H1 (cell line): ENCODE results near the gene ASPA. TPM values are rescaled to one million over a fixed set of nuclear protein-coding genes. Genes with fewer than 3 reads are reported as not detected.

ENCODE experiments used
- CTCF ChIA-PET: fragments of 300-600 bp; sonication (Branson Sonifier 250); formaldehyde crosslinking; loops from one replicate; lab custom pipeline; 2021; ENCODE audit not compliant: partially characterized antibody; lab: Charles Lee
- POLR2A ChIA-PET: fragments of 300-600 bp; sonication (Branson Sonifier 250); formaldehyde crosslinking; loops from one replicate; lab custom pipeline; 2021; ENCODE audit warnings: inconsistent platforms; ENCODE audit not compliant: partially characterized antibody; lab: Charles Lee
- DNase-seq, 2 experiments: peaks; one replicate each; pipeline versions ENCODE4 v3.0.0 to v3.0.0-alpha.2; 2010 to 2022; ENCODE audit warnings: low spot score in 2 of 2, low read depth in 1 of 2, mixed read lengths in 1 of 2
- FAIRE-seq: peaks from 2 replicates; lab custom pipeline; 2011; peaks lifted over from hg19 to GRCh38; lab: Jason Lieb, UNC
- H2AFZ ChIP-seq: 2 replicates; pipeline ENCODE4 v1.8.1; 2012; ENCODE audit warnings: low read length, inconsistent platforms
- H2AK5ac ChIP-seq: 2 replicates; pipeline ENCODE4 v1.6.1; 2013; ENCODE audit warnings: low read depth, low read length
- H2BK120ac ChIP-seq: replicated peaks from 2 replicates; pipeline ENCODE3; 2013; ENCODE audit warnings: low read depth, low read length, inconsistent platforms
- H2BK12ac ChIP-seq: 2 replicates; pipeline ENCODE4 v1.6.1; 2013; ENCODE audit warnings: low read depth, low read length
- H2BK15ac ChIP-seq: 2 replicates; pipeline ENCODE4 v1.6.1; 2013; ENCODE audit warnings: low read length
- H2BK20ac ChIP-seq: 2 replicates; pipeline ENCODE4 v1.6.1; 2013; ENCODE audit warnings: low read length
- H2BK5ac ChIP-seq: 2 replicates; pipeline ENCODE4 v1.6.1; 2013; ENCODE audit warnings: low read depth, low read length
- H3K14ac ChIP-seq: 2 replicates; pipeline ENCODE4 v1.6.1; 2013; ENCODE audit warnings: inconsistent platforms; ENCODE audit not compliant: insufficient read length
- H3K18ac ChIP-seq: 2 replicates; pipeline ENCODE4 v1.6.1; 2013; ENCODE audit warnings: low read length; ENCODE audit errors: extremely low read depth
- H3K23ac ChIP-seq: 2 replicates; pipeline ENCODE4 v1.6.1; 2013; ENCODE audit warnings: inconsistent platforms; ENCODE audit not compliant: insufficient read length
- H3K23me2 ChIP-seq: 2 replicates; pipeline ENCODE4 v1.6.1; 2013; ENCODE audit warnings: low read depth, low read length
- H3K27ac ChIP-seq: 2 replicates; pipeline ENCODE4 v1.6.1; 2011; ENCODE audit warnings: low read depth, low read length, inconsistent platforms
- H3K27me3 ChIP-seq, 4 experiments: replicated peaks in 1 of 4; 1 replicate in 1 of 4; 2 replicates in 3 of 4; pipeline versions ENCODE4 v1.6.1 to v1.8.1; 2011 to 2013; ENCODE audit warnings: low read length in 3 of 4, mild to moderate bottlenecking in 3 of 4, inconsistent platforms in 2 of 4, mixed read lengths in 2 of 4, moderate library complexity in 1 of 4; ENCODE audit not compliant: control insufficient read depth in 3 of 4, insufficient read depth in 3 of 4; ENCODE audit errors: extremely low read depth in 1 of 4
- H3K36me3 ChIP-seq, 4 experiments: 2 replicates each; pipeline versions ENCODE4 v1.6.1 to v1.8.1; 2011 to 2013; ENCODE audit warnings: mild to moderate bottlenecking in 4 of 4, low read length in 3 of 4, moderate library complexity in 2 of 4, control low read depth in 1 of 4, inconsistent platforms in 1 of 4; ENCODE audit not compliant: insufficient read depth in 4 of 4, control insufficient read depth in 2 of 4
- H3K4ac ChIP-seq: replicated peaks from 2 replicates; pipeline ENCODE3; 2013; ENCODE audit warnings: low read length, low read depth, mixed read lengths, inconsistent platforms; ENCODE audit not compliant: insufficient read length
- H3K4me1 ChIP-seq, 4 experiments: replicated peaks in 1 of 4; 1 replicate in 1 of 4; 2 replicates in 3 of 4; pipeline versions ENCODE4 v1.6.1 to v1.8.1; 2011 to 2013; ENCODE audit warnings: low read length in 3 of 4, inconsistent platforms in 2 of 4, mixed read lengths in 1 of 4; ENCODE audit not compliant: insufficient read depth in 4 of 4, control insufficient read depth in 3 of 4
- H3K4me2 ChIP-seq, 2 experiments: 2 replicates each; pipeline versions ENCODE4 v1.6.1 to v1.8.1; 2011 to 2013; ENCODE audit warnings: low read depth in 2 of 2, low read length in 2 of 2, control low read depth in 1 of 2, inconsistent platforms in 1 of 2, mild to moderate bottlenecking in 1 of 2; ENCODE audit not compliant: insufficient read depth in 1 of 2
- H3K4me3 ChIP-seq, 4 experiments: fragments of 200-600, 300-600 bp in 1 of 4; sonication (generic), shearing (Covaris generic), sonication (Bioruptor Twin) in 1 of 4; 2 replicates each; pipeline versions ENCODE4 v1.5.1 to v1.8.1; 2011 to 2016; ENCODE audit warnings: low read length in 4 of 4, low read depth in 3 of 4, control low read depth in 2 of 4, inconsistent platforms in 2 of 4, mild to moderate bottlenecking in 2 of 4, mixed read lengths in 1 of 4, moderate library complexity in 1 of 4; ENCODE audit not compliant: insufficient read depth in 2 of 4; ENCODE audit errors: extremely low read depth in 1 of 4
- H3K56ac ChIP-seq: replicated peaks from 2 replicates; pipeline ENCODE3; 2013; ENCODE audit warnings: low read depth, mild to moderate bottlenecking, mixed read lengths, low read length, inconsistent platforms; ENCODE audit not compliant: insufficient read length
- H3K79me1 ChIP-seq: 2 replicates; pipeline ENCODE4 v1.6.1; 2013; ENCODE audit warnings: low read depth, low read length, control low read depth
- H3K79me2 ChIP-seq, 2 experiments: 2 replicates each; pipeline versions ENCODE4 v1.6.1 to v1.8.1; 2012 to 2013; ENCODE audit warnings: low read length in 2 of 2, mild to moderate bottlenecking in 2 of 2, inconsistent platforms in 1 of 2; ENCODE audit not compliant: insufficient read depth in 2 of 2, control insufficient read depth in 1 of 2
- H3K9ac ChIP-seq, 4 experiments: replicated peaks in 1 of 4; 1 replicate in 1 of 4; 2 replicates in 3 of 4; pipeline versions ENCODE4 v1.6.1 to v1.8.1; 2011 to 2013; ENCODE audit warnings: low read depth in 3 of 4, low read length in 3 of 4, control low read depth in 2 of 4, mild to moderate bottlenecking in 2 of 4, moderate library complexity in 2 of 4, inconsistent platforms in 1 of 4; ENCODE audit errors: extremely low read depth in 1 of 4
- H3K9me3 ChIP-seq, 2 experiments: 2 replicates each; pipeline versions ENCODE4 v1.6.1 to v1.8.1; 2012 to 2013; ENCODE audit warnings: mild to moderate bottlenecking in 2 of 2, moderate library complexity in 2 of 2, control low read depth in 1 of 2, inconsistent platforms in 1 of 2, low read depth in 1 of 2, low read length in 1 of 2, mixed read lengths in 1 of 2; ENCODE audit not compliant: insufficient read depth in 2 of 2
- H4K20me1 ChIP-seq, 2 experiments: replicated peaks in 1 of 2; 2 replicates each; pipeline versions ENCODE3 to v1.8.1; 2011 to 2013; ENCODE audit warnings: inconsistent platforms in 2 of 2, low read length in 2 of 2, mild to moderate bottlenecking in 1 of 2; ENCODE audit not compliant: insufficient read depth in 2 of 2, control insufficient read depth in 1 of 2
- H4K5ac ChIP-seq: 2 replicates; pipeline ENCODE4 v1.6.1; 2013; ENCODE audit warnings: low read length, low read depth, mixed read lengths, inconsistent platforms; ENCODE audit not compliant: insufficient read length
- H4K8ac ChIP-seq: 2 replicates; pipeline ENCODE4 v1.8.0; 2013; ENCODE audit warnings: mild to moderate bottlenecking, moderate library complexity, low read length, inconsistent platforms; ENCODE audit not compliant: insufficient read depth; ENCODE audit errors: extremely low read depth
- H4K91ac ChIP-seq: replicated peaks from 2 replicates; pipeline ENCODE3; 2013; ENCODE audit warnings: low read length, mixed read lengths, inconsistent platforms; ENCODE audit not compliant: insufficient read length
- NANOG ChIP-seq: IDR thresholded peaks from 2 replicates; pipeline ENCODE4 v1.6.1; 2011; ENCODE audit warnings: low read length, low read depth, mild to moderate bottlenecking, inconsistent platforms; ENCODE audit not compliant: insufficient read depth, poor library complexity, severe bottlenecking
- POLR2AphosphoS5 ChIP-seq: IDR thresholded peaks from 2 replicates; pipeline ENCODE4 v1.6.1; 2011; ENCODE audit warnings: low read depth, low read length
- POU5F1 ChIP-seq: IDR thresholded peaks from 2 replicates; pipeline ENCODE4 v1.6.1; 2011; ENCODE audit warnings: low read depth, mild to moderate bottlenecking, low read length, moderate library complexity
- SUZ12 ChIP-seq: fragments of 200-600 bp; sonication (generic); IDR thresholded peaks from 2 replicates; pipeline ENCODE4 v1.6.1; 2012; ENCODE audit warnings: mild to moderate bottlenecking, inconsistent platforms, low read length, moderate library complexity, mixed read lengths
- WGBS, 2 experiments: shearing (Covaris generic) in 1 of 2; methylation state at CpG; one replicate each; pipeline versions ENCODE4 v1.1.6 to v1.1.7; 2013 to 2015; ENCODE audit warnings: low lambda C conversion rate in 2 of 2, mixed read lengths in 2 of 2, inconsistent platforms in 1 of 2, low coverage in 1 of 2, missing lambda C conversion rate in 1 of 2; ENCODE audit not compliant: insufficient replicate concordance in 2 of 2, insufficient coverage in 1 of 2, insufficient read length in 1 of 2; ENCODE audit errors: extremely low coverage in 1 of 2, missing lambda C conversion rate in 1 of 2; 5-methylcytosine and 5-hydroxymethylcytosine counted together
- polyA plus RNA-seq, 7 experiments: library from polyadenylated mRNA; depleted of rRNA in 3 of 7; stranded (reverse) in 5 of 7; unstranded in 2 of 7; fragments of >200 nt in 5 of 7; fragments of 200-250 nt in 2 of 7; gene quantifications; 1 replicate in 5 of 7; 2 replicates in 1 of 7; 4 replicates in 1 of 7; pipeline versions ENCODE4 v1.2.1 to v1.2.3, GENCODE V29; 2011 to 2013; ENCODE audit warnings: missing spikeins in 2 of 7, mixed read lengths in 2 of 7
- total RNA-seq: library from RNA; stranded (reverse); fragmentation: NEBNext Ultra II Directional; extraction: Animal tissue kit (Norgen Biotek cat#: 25700); gene quantifications from 2 replicates; pipeline ENCODE4 v1.2.1, GENCODE V29; 2021

The ASPA gene
- total and polyA plus RNA-seq, 2 of the 8 experiments (the other 6 are each of a cell fraction or from before 2014, with no cell fraction given), result 0.03 TPM; not detected in 1

DNA sequence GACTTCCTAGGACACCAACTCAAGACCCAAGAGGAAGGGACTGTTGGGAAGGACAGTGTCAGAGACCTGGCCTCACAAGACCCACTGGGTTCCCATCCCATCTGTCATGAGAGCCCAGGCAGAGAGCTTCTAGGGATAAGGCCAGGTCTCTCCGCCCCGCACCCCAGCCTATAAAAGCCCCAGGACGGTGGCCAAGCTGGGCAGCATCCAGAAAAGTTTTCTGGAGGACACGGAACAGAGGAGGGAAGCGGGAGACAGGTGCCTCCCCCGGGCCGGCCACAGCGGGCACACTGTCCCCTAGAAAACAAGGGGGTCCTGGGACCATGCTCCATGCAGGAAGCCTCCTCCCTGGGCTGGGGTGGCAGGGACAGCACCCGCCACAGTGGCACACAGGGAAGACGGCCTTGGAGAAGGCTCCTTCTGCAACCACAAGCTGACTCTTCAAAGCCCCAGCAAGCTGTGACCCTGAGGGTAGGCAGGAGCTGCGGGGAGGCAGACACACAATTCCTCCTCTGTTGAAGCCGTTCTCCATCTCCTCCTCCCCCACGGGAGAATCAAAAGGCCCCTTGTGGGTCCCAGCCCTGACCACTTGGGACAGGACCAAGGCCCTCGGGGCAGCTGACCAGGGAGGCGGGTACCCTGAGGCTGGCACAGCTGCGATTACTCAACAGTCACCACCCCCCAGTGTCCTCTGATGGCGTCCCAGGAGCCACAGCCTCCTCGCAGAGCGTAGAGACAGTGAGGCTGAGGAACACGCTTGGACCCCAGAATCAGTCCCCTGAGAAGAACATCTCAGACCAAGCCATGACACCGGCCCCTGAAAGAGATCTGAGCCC lies 55.7 kb downstream of the ASPA start:
- Histone ChIP-seq H4K5ac (no peak overlapping the region), H3K79me2 (no peaks in the 10 kb centered on the region), H3K23ac (no peak overlapping the region), H4K91ac (peak overlapping the region; percentile 3), H3K14ac (no peak overlapping the region), H4K20me1 (no peaks in the 10 kb centered on the region), H2BK12ac (0 out of 2 replicates have a peak overlapping the region, but pooled peaks have one; percentile 7), H4K8ac (0 out of 2 replicates have a peak overlapping the region, but pooled peaks have one; percentile 7), H2BK5ac (no peak overlapping the region), H2AFZ (no peak overlapping the region), H3K36me3 (no peaks in the 10 kb centered on the region), H3K4ac (peak overlapping the region; percentile 13), H3K4me1 (peaks cover 0 to 17% (median 10%) of the 10 kb centered on the region in 4 experiments; a peak in 6 of 7 replicates), H3K4me3 (no peak overlapping the region), H3K79me1 (no peaks in the 10 kb centered on the region), H3K27me3 (no peaks in the 10 kb centered on the region), H3K9me3 (no peaks in the 10 kb centered on the region), H3K56ac (no peak overlapping the region), H3K9ac (no peak overlapping the region), H3K27ac (no peak overlapping the region), H2AK5ac (no peak overlapping the region), H3K4me2 (no peak overlapping the region), H3K23me2 (peaks cover 9% of the 10 kb centered on the region; the same call in 1 of the 2 replicates), H3K18ac (no peak overlapping the region; the same call in none of the 2 replicates), H2BK20ac (no peak overlapping the region), H2BK120ac (no peak overlapping the region), H2BK15ac (no peak overlapping the region)
- WGBS, 2 experiments, result 88% methylated on average over 20 of the region's 21 CpGs; no CpG with 5 or more reads in 1 of the 2 experiments
- POLR2A ChIA-PET, result no interaction called here
- TF ChIP-seq SUZ12, result no peak
- no peak for TF ChIP-seq POLR2AphosphoS5
- no peak for TF ChIP-seq POU5F1
- no peak for TF ChIP-seq NANOG
- DNase-seq (no peak), FAIRE-seq (no peak)
- CTCF ChIA-PET, result interaction anchor here (0.8 to 1.1 kb wide), 3 partner anchors 116 to 482 kb away, joined by 3 read pairs; no protein-coding TSS in a partner anchor
